ENCODE measurements around the gene IMMP2L.

Gene IMMP2L

GRCh38 chr7:110759069-110759468 lies 803.2 kb downstream of the IMMP2L start:
- DNase-seq (ENCODE audit: extremely low spot score) = no peak
- ChIA-PET CTCF (no interaction called here), POLR2A (no interaction called here)
- no peak for TF ChIP-seq FOXA1 (IDR thresholded peaks at IDR 0.05)
- TF ChIP-seq BHLHE40 (IDR thresholded peaks at IDR 0.05; ENCODE audit: borderline replicate concordance) = no peak
- no peak for TF ChIP-seq FOXK2 (IDR thresholded peaks at IDR 0.05)
- TF ChIP-seq PKNOX1 (IDR thresholded peaks at IDR 0.05) = no peak
- TF ChIP-seq LEF1 (IDR thresholded peaks at IDR 0.05; ENCODE audit: borderline replicate concordance) = no peak
- TF ChIP-seq CTBP1 (IDR thresholded peaks at IDR 0.05; ENCODE audit: borderline replicate concordance) = no peak
- no peak for TF ChIP-seq SP1 (IDR thresholded peaks at IDR 0.05)
- TF ChIP-seq L3MBTL2 (conservative IDR thresholded peaks at IDR 0.05) = no peak
- TF ChIP-seq HDGF (IDR thresholded peaks at IDR 0.05; ENCODE audit: borderline replicate concordance) = no peak
- TF ChIP-seq NFRKB (IDR thresholded peaks at IDR 0.05) = no peak
- TF ChIP-seq ELF4 (IDR thresholded peaks at IDR 0.05) = no peak

GRCh38 chr7:110754649-110755048 lies 807.6 kb downstream of the IMMP2L start:
- POLR2A ChIA-PET = no interaction called here
- no peak for DNase-seq (ENCODE audit: extremely low spot score)
- CTCF ChIA-PET = no interaction called here
- no peak for TF ChIP-seq ELF4 (IDR thresholded peaks at IDR 0.05)
- no peak for TF ChIP-seq TARDBP (IDR thresholded peaks at IDR 0.05)
- no peak for TF ChIP-seq CTBP1 (IDR thresholded peaks at IDR 0.05; ENCODE audit: borderline replicate concordance)
- no peak for TF ChIP-seq L3MBTL2 (conservative IDR thresholded peaks at IDR 0.05)
- TF ChIP-seq ZNF384 (IDR thresholded peaks at IDR 0.05) = no peak
- TF ChIP-seq PKNOX1 (IDR thresholded peaks at IDR 0.05) = no peak
- TF ChIP-seq HDGF (IDR thresholded peaks at IDR 0.05; ENCODE audit: borderline replicate concordance) = no peak
- TF ChIP-seq SUZ12 (IDR thresholded peaks at IDR 0.05) = no peak
- TF ChIP-seq FOXM1 (IDR thresholded peaks at IDR 0.05; ENCODE audit: borderline replicate concordance) = no peak
- no peak for TF ChIP-seq FOXA1 (IDR thresholded peaks at IDR 0.05)
- no peak for TF ChIP-seq LEF1 (IDR thresholded peaks at IDR 0.05; ENCODE audit: borderline replicate concordance)
- TF ChIP-seq SP1 (IDR thresholded peaks at IDR 0.05) = no peak
- TF ChIP-seq BHLHE40 (IDR thresholded peaks at IDR 0.05; ENCODE audit: borderline replicate concordance) = no peak
- TF ChIP-seq NFRKB (IDR thresholded peaks at IDR 0.05) = no peak
- TF ChIP-seq ARNT (IDR thresholded peaks at IDR 0.05) = no peak
- no peak for TF ChIP-seq FOXK2 (IDR thresholded peaks at IDR 0.05)

- ChIA-PET POLR2A (no interaction called here), CTCF (no interaction called here)
- no peak for DNase-seq (ENCODE audit: extremely low spot score)
- no peak for TF ChIP-seq SUZ12 (IDR thresholded peaks at IDR 0.05)
- no peak for TF ChIP-seq L3MBTL2 (conservative IDR thresholded peaks at IDR 0.05)
- TF ChIP-seq TARDBP (IDR thresholded peaks at IDR 0.05) = no peak
- TF ChIP-seq NFRKB (IDR thresholded peaks at IDR 0.05) = no peak
- TF ChIP-seq SP1 (IDR thresholded peaks at IDR 0.05) = no peak
- no peak for TF ChIP-seq ZNF384 (IDR thresholded peaks at IDR 0.05)
- TF ChIP-seq ELF4 (IDR thresholded peaks at IDR 0.05) = no peak
- no peak for TF ChIP-seq FOXM1 (IDR thresholded peaks at IDR 0.05; ENCODE audit: borderline replicate concordance)
- TF ChIP-seq PKNOX1 (IDR thresholded peaks at IDR 0.05) = no peak
- TF ChIP-seq FOXK2 (IDR thresholded peaks at IDR 0.05) = no peak
- TF ChIP-seq CTBP1 (IDR thresholded peaks at IDR 0.05; ENCODE audit: borderline replicate concordance) = no peak
- TF ChIP-seq BHLHE40 (IDR thresholded peaks at IDR 0.05; ENCODE audit: borderline replicate concordance) = no peak
- TF ChIP-seq ARNT (IDR thresholded peaks at IDR 0.05) = no peak
- no peak for TF ChIP-seq LEF1 (IDR thresholded peaks at IDR 0.05; ENCODE audit: borderline replicate concordance)
- TF ChIP-seq HDGF (IDR thresholded peaks at IDR 0.05; ENCODE audit: borderline replicate concordance) = no peak
- TF ChIP-seq FOXA1 (IDR thresholded peaks at IDR 0.05) = no peak
Observed at GRCh38 chr7:110750931-110751605, 811.2 kb downstream of the IMMP2L start.

- ChIA-PET POLR2A (no interaction called here), CTCF (no interaction called here)
- DNase-seq (ENCODE audit: extremely low spot score) = no peak
- no peak for TF ChIP-seq FOXM1 (IDR thresholded peaks at IDR 0.05; ENCODE audit: borderline replicate concordance)
- no peak for TF ChIP-seq BHLHE40 (IDR thresholded peaks at IDR 0.05; ENCODE audit: borderline replicate concordance)
- no peak for TF ChIP-seq SP1 (IDR thresholded peaks at IDR 0.05)
- no peak for TF ChIP-seq NFRKB (IDR thresholded peaks at IDR 0.05)
- TF ChIP-seq SUZ12 (IDR thresholded peaks at IDR 0.05) = no peak
- no peak for TF ChIP-seq ARNT (IDR thresholded peaks at IDR 0.05)
- TF ChIP-seq HDGF (IDR thresholded peaks at IDR 0.05; ENCODE audit: borderline replicate concordance) = no peak
- no peak for TF ChIP-seq ELF4 (IDR thresholded peaks at IDR 0.05)
- no peak for TF ChIP-seq FOXK2 (IDR thresholded peaks at IDR 0.05)
- no peak for TF ChIP-seq FOXA1 (IDR thresholded peaks at IDR 0.05)
Observed at GRCh38 chr7:110733221-110733620, 829.1 kb downstream of the IMMP2L start.

GRCh38 chr7:110724811-110725210 lies 837.5 kb downstream of the IMMP2L start:
- no peak for TF ChIP-seq ARNT (IDR thresholded peaks at IDR 0.05)
- no peak for TF ChIP-seq FOXA1 (IDR thresholded peaks at IDR 0.05)
- TF ChIP-seq PKNOX1 (IDR thresholded peaks at IDR 0.05) = no peak
- no peak for TF ChIP-seq FOXM1 (IDR thresholded peaks at IDR 0.05; ENCODE audit: borderline replicate concordance)
- no peak for TF ChIP-seq L3MBTL2 (conservative IDR thresholded peaks at IDR 0.05)
- TF ChIP-seq BHLHE40 (IDR thresholded peaks at IDR 0.05; ENCODE audit: borderline replicate concordance) = no peak
- no peak for TF ChIP-seq NFRKB (IDR thresholded peaks at IDR 0.05)
- no peak for TF ChIP-seq LEF1 (IDR thresholded peaks at IDR 0.05; ENCODE audit: borderline replicate concordance)
- no peak for TF ChIP-seq SUZ12 (IDR thresholded peaks at IDR 0.05)
- CTCF ChIA-PET = no interaction called here
- POLR2A ChIA-PET = no interaction called here
- no peak for DNase-seq (ENCODE audit: extremely low spot score)
